HepG2 (cell line): Measurements from ENCODE around the gene NOCT. TPM values are rescaled to one million over a fixed set of nuclear protein-coding genes. Genes with fewer than 3 reads are reported as not detected.
A peak's percentile ranks its signal among the peaks of the same experiment; 100 is the strongest.

Experiments used
- ASH2L ChIP-seq: fragments of 300-600, 200-600 bp; sonication (generic); IDR thresholded peaks from 2 replicates; pipeline ENCODE4 v1.7.0; 2017; ENCODE audit warnings: low read depth, mild to moderate bottlenecking, moderate library complexity, mixed read lengths, low read length; ENCODE audit not compliant: insufficient read length
- GFI1 ChIP-seq: sonication (generic); formaldehyde crosslinking; IDR thresholded peaks from 2 replicates; pipeline ENCODE4 v1.5.0; 2020; ENCODE audit warnings: missing genetic modification reagents, mild to moderate bottlenecking, borderline replicate concordance
- HES4 ChIP-seq: sonication (generic); formaldehyde crosslinking; IDR thresholded peaks from 2 replicates; pipeline ENCODE4 v1.9.0; 2021; ENCODE audit warnings: mild to moderate bottlenecking, missing genetic modification reagents, borderline replicate concordance
- JUNB ChIP-seq: sonication (generic); formaldehyde crosslinking; IDR thresholded peaks from 2 replicates; pipeline ENCODE4 v1.8.0; 2022; ENCODE audit warnings: missing genetic modification reagents, mild to moderate bottlenecking, borderline replicate concordance
- MAF1 ChIP-seq: sonication (generic); formaldehyde crosslinking; IDR thresholded peaks from 2 replicates; pipeline ENCODE4 v1.5.0; 2020; ENCODE audit warnings: missing genetic modification reagents, borderline replicate concordance
- TCF12 ChIP-seq, 2 experiments: fragments of 450-650 bp in 1 of 2; sonication (generic) in 1 of 2; formaldehyde crosslinking in 1 of 2; IDR thresholded peaks; 2 replicates each; pipeline versions ENCODE4 v1.6.1 to v1.8.0; 2017 to 2022; ENCODE audit warnings: antibody characterized with exemption in 1 of 2, mild to moderate bottlenecking in 1 of 2, missing genetic modification reagents in 1 of 2, moderate library complexity in 1 of 2
- TEAD2 ChIP-seq: sonication (generic); formaldehyde crosslinking; IDR thresholded peaks from 2 replicates; pipeline ENCODE4 v1.9.0; 2021; ENCODE audit warnings: missing genetic modification reagents
- YEATS2 ChIP-seq: sonication (generic); formaldehyde crosslinking; IDR thresholded peaks from 2 replicates; pipeline ENCODE4 v1.4.0; 2020; ENCODE audit warnings: missing genetic modification reagents, borderline replicate concordance
- ZFYVE20 ChIP-seq: sonication (generic); formaldehyde crosslinking; IDR thresholded peaks from 2 replicates; pipeline ENCODE4 v1.8.0; 2023; ENCODE audit warnings: low read depth, mild to moderate bottlenecking, moderate library complexity, missing genetic modification reagents, borderline replicate concordance
- ZNF33B ChIP-seq: sonication (generic); formaldehyde crosslinking; IDR thresholded peaks from 2 replicates; pipeline ENCODE4 v1.5.1; 2020; ENCODE audit warnings: mild to moderate bottlenecking, missing genetic modification reagents
- ZNF678 ChIP-seq: sonication (generic); formaldehyde crosslinking; IDR thresholded peaks from 2 replicates; pipeline ENCODE4 v1.4.0; 2020; ENCODE audit warnings: mild to moderate bottlenecking, missing genetic modification reagents
- ZNF780A ChIP-seq: sonication (generic); formaldehyde crosslinking; IDR thresholded peaks from 2 replicates; pipeline ENCODE4 v1.8.0; 2022; ENCODE audit warnings: mild to moderate bottlenecking, missing genetic modification reagents, moderate library complexity
- polyA plus RNA-seq, 8 experiments: library from polyadenylated mRNA; depleted of rRNA in 3 of 8; stranded (reverse) in 7 of 8; unstranded in 1 of 8; fragments of >200 nt; fragmentation: Illumina TruSeq in 4 of 8; extraction: Trizol in 4 of 8; gene quantifications; 2 replicates each; pipeline versions ENCODE4 v1.2.1 to v1.2.3, GENCODE V29; 2011 to 2016; ENCODE audit warnings: low read depth in 4 of 8, missing spikeins in 1 of 8, mixed read lengths in 1 of 8; ENCODE audit not compliant: insufficient read depth in 1 of 8
- total RNA-seq, 5 experiments: library from RNA; depleted of rRNA; stranded (reverse); fragments of >200 nt; fragmentation: Illumina TruSeq; extraction: Trizol; gene quantifications; 2 replicates each; pipeline ENCODE4 v1.2.3, GENCODE V29; 2016; ENCODE audit warnings: low read depth in 1 of 5
- TF ChIP-seq, protein P1 (sequence below): IDR thresholded peaks from 2 replicates; pipeline ENCODE4 v1.6.1; 2016; ENCODE audit warnings: missing biosample characterization, missing genetic modification reagents, low read depth
- TF ChIP-seq, protein P2 (sequence below): sonication (generic); formaldehyde crosslinking; IDR thresholded peaks from one replicate; pipeline ENCODE4 v1.5.1; 2020; ENCODE audit warnings: mild to moderate bottlenecking, missing genetic modification reagents; ENCODE audit errors: not compliant biosample characterization
- TF ChIP-seq, protein P3 (sequence below): sonication (generic); formaldehyde crosslinking; IDR thresholded peaks from 2 replicates; pipeline ENCODE4 v1.8.0; 2022; ENCODE audit warnings: missing genetic modification reagents, mild to moderate bottlenecking, borderline replicate concordance
- TF ChIP-seq, protein P4 (sequence below): sonication (generic); formaldehyde crosslinking; IDR thresholded peaks from 2 replicates; pipeline ENCODE4 v1.5.0; 2020; ENCODE audit warnings: missing genetic modification reagents

Gene NOCT
- total and polyA plus RNA-seq, 2 of the 13 experiments (the other 11 are each of a cell fraction or from before 2014, with no cell fraction given), result 3.6 to 13.1 TPM

- TF ChIP-seq, protein P1, sequence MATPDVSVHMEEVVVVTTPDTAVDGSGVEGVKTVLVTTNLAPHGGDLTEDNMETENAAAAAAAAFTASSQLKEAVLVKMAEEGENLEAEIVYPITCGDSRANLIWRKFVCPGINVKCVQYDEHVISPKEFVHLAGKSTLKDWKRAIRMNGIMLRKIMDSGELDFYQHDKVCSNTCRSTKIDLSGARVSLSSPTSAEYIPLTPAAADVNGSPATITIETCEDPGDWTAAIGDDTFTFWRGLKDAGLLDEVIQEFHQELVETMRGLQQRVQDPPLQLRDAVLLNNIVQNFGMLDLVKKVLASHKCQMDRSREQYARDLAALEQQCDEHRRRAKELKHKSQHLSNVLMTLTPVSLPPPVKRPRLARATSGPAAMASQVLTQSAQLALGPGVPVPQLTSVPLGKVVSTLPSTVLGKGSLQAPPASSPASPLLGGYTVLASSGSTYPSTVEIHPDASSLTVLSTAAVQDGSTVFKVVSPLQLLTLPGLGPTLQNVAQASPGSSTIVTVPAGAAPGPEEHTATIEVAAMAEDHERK, result peak; percentile 85
- TF ChIP-seq TEAD2 (no peak), HES4 (CRISPR knock-in tag) (no peak; the same call in 1 of the 2 replicates), ZNF780A (CRISPR knock-in tag) (peak; percentile 65; the same call in 1 of the 2 replicates), YEATS2 (CRISPR knock-in tag) (peak; percentile 79), TCF12 (IDR thresholded peaks at IDR 0.05) (no peak), TCF12 (CRISPR knock-in tag; IDR thresholded peaks at IDR 0.05) (no peak), MAF1 (CRISPR knock-in tag) (peak; percentile 36; the same call in 1 of the 2 replicates), GFI1 (CRISPR knock-in tag) (no peak), ASH2L (peak; percentile 78), ZFYVE20 (CRISPR knock-in tag) (no peak), ZNF678 (CRISPR knock-in tag) (no peak), JUNB (CRISPR knock-in tag) (peak; percentile 70; the same call in 1 of the 2 replicates), ZNF33B (no peak)
- TF ChIP-seq, protein P2, sequence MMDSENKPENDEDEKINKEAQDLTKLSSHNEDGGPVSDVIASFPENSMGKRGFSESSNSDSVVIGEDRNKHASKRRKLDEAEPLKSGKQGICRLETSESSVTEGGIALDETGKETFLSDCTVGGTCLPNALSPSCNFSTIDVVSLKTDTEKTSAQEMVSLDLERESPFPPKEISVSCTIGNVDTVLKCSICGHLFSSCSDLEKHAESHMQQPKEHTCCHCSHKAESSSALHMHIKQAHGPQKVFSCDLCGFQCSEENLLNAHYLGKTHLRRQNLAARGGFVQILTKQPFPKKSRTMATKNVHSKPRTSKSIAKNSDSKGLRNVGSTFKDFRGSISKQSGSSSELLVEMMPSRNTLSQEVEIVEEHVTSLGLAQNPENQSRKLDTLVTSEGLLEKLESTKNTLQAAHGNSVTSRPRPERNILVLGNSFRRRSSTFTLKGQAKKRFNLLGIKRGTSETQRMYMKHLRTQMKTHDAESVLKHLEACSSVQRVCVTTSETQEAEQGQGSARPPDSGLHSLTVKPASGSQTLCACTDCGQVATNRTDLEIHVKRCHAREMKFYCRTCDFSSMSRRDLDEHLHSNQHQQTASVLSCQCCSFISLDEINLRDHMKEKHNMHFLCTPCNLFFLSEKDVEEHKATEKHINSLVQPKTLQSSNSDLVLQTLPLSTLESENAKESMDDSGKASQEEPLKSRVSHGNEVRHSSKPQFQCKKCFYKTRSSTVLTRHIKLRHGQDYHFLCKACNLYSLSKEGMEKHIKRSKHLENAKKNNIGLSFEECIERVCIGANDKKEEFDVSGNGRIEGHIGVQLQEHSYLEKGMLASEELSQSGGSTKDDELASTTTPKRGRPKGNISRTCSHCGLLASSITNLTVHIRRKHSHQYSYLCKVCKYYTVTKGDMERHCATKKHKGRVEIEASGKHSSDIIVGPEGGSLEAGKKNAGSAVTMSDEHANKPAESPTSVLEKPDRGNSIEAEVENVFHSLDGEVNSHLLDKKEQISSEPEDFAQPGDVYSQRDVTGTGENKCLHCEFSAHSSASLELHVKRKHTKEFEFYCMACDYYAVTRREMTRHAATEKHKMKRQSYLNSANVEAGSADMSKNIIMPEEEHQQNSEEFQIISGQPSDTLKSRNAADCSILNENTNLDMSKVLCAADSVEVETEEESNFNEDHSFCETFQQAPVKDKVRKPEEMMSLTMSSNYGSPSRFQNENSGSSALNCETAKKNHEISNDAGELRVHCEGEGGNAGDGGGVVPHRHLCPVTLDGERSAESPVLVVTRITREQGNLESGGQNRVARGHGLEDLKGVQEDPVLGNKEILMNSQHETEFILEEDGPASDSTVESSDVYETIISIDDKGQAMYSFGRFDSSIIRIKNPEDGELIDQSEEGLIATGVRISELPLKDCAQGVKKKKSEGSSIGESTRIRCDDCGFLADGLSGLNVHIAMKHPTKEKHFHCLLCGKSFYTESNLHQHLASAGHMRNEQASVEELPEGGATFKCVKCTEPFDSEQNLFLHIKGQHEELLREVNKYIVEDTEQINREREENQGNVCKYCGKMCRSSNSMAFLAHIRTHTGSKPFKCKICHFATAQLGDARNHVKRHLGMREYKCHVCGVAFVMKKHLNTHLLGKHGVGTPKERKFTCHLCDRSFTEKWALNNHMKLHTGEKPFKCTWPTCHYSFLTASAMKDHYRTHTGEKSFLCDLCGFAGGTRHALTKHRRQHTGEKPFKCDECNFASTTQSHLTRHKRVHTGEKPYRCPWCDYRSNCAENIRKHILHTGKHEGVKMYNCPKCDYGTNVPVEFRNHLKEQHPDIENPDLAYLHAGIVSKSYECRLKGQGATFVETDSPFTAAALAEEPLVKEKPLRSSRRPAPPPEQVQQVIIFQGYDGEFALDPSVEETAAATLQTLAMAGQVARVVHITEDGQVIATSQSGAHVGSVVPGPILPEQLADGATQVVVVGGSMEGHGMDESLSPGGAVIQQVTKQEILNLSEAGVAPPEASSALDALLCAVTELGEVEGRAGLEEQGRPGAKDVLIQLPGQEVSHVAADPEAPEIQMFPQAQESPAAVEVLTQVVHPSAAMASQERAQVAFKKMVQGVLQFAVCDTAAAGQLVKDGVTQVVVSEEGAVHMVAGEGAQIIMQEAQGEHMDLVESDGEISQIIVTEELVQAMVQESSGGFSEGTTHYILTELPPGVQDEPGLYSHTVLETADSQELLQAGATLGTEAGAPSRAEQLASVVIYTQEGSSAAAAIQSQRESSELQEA (CRISPR knock-in tag), result no peak
- TF ChIP-seq, protein P3, sequence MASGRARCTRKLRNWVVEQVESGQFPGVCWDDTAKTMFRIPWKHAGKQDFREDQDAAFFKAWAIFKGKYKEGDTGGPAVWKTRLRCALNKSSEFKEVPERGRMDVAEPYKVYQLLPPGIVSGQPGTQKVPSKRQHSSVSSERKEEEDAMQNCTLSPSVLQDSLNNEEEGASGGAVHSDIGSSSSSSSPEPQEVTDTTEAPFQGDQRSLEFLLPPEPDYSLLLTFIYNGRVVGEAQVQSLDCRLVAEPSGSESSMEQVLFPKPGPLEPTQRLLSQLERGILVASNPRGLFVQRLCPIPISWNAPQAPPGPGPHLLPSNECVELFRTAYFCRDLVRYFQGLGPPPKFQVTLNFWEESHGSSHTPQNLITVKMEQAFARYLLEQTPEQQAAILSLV, result peak; percentile 93; the same call in 1 of the 2 replicates
- TF ChIP-seq, protein P4, sequence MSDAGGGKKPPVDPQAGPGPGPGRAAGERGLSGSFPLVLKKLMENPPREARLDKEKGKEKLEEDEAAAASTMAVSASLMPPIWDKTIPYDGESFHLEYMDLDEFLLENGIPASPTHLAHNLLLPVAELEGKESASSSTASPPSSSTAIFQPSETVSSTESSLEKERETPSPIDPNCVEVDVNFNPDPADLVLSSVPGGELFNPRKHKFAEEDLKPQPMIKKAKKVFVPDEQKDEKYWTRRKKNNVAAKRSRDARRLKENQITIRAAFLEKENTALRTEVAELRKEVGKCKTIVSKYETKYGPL (CRISPR knock-in tag), result no peak
These were observed 68.6 kb downstream of the NOCT start (continued) for GRCh38 chr4:139083956-139084803.
